GM18951 (cell line): Measurements from ENCODE around the gene FRA10AC1.

Experiments used
- POLR2A ChIP-seq: IDR thresholded peaks from 4 replicates; pipeline ENCODE4 v1.6.1; 2011; ENCODE audit warnings: mild to moderate bottlenecking; ENCODE audit not compliant: insufficient read length, insufficient read depth; ENCODE audit errors: extremely low read depth
- in situ Hi-C: fragments of 300-500 bp; cut with MboI; formaldehyde crosslinking; loops from one replicate; pipeline ENCODE4 v1.12.0; 2022; ENCODE audit warnings: low sequenced_read_pairs, mixed read lengths, inconsistent platforms; ENCODE audit not compliant: unreplicated experiment

The FRA10AC1 gene, protein sequence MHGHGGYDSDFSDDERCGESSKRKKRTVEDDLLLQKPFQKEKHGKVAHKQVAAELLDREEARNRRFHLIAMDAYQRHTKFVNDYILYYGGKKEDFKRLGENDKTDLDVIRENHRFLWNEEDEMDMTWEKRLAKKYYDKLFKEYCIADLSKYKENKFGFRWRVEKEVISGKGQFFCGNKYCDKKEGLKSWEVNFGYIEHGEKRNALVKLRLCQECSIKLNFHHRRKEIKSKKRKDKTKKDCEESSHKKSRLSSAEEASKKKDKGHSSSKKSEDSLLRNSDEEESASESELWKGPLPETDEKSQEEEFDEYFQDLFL

DNA sequence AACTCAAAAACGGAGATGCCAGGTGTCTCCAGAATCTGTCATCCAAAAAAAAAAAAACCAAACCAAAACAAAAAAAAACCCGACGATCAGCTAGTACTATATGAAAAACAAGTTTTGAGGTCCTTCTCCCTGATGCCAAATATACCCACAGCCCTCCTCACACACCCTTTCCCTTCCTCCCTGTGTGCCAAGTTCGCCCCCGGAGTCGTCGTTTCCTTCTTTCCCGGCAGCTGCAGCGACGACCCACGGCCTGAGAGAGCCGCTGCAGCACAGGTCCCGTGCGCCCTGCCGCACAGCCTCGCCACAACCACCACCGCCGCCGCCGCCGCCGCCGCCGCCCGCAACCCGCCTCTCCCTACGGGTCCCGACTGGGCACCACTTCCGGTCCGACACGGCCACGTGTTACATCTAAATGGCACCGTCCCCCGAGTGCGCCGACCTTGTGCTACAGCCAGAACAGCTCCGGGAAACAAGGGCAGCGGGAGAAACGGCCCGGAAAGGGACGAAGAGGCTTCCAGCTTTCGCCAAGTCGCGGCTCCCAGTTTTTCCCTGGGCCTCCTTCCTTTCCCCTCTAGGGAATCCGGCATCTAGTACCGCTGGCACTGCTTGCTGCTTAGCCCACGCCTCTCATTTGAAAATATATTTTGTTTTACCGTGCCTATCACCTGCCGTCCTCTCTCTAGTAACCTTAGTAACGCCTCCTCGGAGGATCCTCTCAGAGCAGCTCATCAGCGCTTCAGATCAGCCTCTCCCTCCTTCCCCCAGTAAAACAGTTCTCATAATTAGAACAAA is at the start of gene FRA10AC1:
Gene FRA10AC1 (minus strand): TSS at position 383 of the 792 bp plus-strand sequence. CDS start 2,486 bp downstream, outside the sequence.
- peak; percentile 74 for TF ChIP-seq POLR2A
- in situ Hi-C loops, result no loop called here

DNA sequence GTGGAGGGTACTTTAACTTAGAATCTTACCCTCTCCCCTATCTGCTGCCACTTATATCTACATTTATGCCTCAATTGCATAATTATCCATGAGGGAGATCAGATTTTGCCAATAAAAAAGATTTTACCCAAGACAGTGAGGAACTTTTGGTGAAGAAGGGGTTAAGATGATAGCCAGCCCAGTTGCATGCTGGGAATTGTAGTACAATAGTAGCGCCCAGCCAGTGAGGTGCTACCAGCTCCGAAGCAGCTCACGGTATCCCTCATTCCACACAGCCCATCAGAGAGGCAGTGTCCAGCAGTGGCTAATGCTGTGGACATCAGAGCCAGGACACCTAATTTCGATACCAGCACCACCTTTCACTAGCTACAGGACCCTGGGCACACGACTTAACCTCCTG is 49.4 kb upstream of the FRA10AC1 start:
- in situ Hi-C loops, result no loop called here
- no peak for TF ChIP-seq POLR2A

DNA sequence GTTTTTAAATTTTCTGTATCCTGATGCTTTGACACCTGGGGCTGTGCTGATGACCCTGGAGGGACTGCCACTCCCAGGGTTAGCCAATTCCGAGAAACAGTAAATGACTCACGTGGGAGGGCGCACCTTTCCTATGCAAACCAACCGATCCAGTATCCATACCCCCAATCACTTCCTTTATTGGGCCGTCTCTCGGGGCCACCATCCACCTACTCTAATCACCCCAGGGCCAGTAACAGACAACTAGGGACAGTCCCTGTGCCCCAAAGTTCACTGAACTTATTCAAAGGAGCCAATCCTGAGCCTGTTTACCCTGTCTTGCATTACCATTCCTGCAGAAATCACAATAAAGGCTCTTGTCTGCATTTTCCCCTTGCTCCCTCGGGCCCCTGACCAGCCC is 48.7 kb upstream of the FRA10AC1 start:
- in situ Hi-C loops, result no loop called here
- no peak for TF ChIP-seq POLR2A

DNA sequence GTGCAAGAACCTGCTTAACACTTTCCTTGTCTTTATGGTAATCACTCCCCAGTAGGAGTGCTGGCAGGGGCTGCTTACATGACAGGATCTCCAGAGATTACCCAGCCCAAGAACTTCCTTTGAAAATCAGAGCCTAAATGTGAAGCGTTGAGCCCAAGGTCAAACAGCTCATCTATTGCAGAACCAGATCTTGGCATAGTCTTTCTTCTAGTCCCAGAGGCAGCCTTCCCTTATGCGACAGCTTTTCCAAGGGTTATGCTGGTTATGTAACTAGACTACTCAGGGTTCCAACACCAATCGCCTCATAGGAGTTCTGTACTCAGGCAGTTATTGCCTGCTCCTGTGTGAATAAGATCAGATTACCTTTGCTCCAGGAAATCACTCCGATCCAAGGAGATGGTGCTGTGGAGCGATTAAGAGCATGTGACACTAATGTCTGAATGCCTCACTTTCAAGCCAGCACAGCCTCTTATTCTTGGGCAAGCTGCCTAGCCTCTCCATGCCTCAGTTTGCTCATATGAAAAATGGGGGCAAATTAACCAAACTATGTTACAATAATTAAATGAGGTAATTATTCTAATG is 46.9 kb upstream of the FRA10AC1 start:
- in situ Hi-C loops, result no loop called here
- no peak for TF ChIP-seq POLR2A

DNA sequence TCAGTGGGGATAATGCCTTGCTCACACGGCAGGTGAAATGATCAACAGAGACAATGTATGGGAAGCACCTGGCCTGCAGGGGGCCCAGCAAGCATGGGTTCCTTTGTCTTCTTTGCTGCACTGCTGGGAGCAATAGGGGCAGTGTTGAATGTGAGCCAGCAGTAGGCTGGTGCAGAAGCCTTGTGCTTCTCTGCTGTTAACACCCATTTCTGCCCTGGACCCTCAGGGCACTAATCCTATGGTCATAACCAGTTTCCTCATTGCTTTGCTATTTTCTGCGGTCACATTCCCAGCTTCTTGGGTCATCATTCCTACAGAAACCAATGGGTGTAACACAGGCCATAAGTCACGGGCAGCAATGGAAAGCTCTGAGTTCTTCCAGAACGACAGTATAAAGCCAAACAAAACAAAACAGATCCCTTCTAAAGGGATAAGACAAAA is 44.5 kb upstream of the FRA10AC1 start:
- in situ Hi-C loops, result no loop called here
- no peak for TF ChIP-seq POLR2A

DNA sequence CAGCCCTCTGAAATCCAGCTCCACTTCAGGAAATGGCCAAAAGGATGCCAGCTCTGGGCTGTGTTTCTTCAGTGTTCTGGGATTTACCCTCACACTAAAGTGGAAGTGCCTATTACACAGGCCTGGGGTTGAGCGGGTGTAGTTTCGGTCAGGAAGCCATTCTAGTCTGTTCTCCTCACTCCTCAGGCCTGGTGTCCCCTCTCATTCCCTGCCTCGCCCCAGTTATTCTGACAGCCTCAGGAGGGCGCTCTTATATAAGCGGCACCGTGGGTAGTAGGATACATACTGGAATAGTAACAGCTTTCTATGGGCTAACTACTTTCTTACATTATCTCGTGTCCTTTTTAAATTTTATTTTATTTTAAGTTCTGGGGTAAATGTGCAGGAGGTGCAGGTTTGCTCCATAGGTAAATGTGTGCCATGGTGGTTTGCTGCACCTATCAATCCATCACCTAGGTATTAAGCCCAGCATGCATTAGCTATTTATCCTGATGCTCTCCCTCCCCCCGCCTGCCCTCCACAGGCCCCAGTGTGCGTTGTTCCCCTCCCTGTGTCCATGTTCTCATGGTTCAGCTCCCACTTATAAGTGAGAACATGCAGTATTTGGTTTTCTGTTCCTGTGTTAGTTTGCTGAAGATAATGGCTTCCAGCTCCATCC is 43.1 kb upstream of the FRA10AC1 start:
- in situ Hi-C loops, result no loop called here

DNA sequence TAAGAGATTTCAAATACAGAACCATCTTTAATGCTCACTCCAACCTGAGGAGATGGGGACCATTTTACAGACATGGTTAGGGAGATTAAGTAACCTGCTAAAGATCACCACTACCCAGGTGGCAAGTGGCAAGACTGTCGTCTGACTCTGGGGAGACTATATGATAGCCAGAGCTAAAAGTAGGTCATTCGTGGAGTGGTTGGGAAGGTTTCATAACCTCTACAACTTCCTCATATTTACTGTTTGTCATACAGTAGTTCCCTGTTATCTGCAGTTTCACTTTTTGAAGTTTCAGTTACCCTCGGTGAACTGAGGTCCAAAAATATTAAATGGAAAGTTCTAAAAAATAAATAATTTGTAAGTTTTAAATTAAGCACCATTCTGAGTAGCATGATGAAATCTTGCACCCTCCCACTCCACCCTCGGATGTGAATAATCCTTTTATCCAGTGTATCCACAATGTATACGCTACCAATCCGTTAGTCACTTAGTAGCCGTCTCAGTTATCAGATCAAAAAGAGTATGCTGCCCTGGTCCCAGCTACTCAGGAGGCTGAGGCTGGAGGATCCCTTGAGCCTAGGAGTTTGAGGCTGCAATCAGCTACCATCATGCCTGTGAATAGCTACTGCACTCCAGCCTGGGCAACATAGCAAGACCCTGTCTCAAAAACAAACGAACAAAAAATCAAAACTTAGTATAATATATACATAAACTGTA is 40.4 kb upstream of the FRA10AC1 start:
- in situ Hi-C loops, result no loop called here
- no peak for TF ChIP-seq POLR2A

More for the DNA sequence above, 43.1 kb upstream of the FRA10AC1 start:
- TF ChIP-seq POLR2A, result no peak

DNA sequence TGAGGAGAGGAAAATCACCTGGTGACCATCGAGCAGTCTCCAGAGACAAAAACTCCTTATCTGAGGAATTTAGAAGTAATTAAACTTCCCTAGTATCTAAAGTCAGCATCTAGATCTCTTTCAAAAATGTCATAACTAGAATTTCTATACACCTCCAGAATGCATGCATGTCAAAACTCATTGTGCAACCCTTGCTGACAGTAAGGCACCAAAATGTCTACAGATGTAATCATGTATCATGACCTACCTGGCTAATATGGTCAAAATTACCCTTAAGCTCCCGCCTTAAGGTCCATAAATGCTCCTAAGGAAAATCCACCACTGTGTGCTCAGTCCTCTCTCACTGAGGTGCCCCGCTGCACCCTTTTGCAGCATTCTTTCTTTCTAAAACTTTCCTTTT is 39.0 kb upstream of the FRA10AC1 start:
- TF ChIP-seq POLR2A, result no peak
- in situ Hi-C loops, result no loop called here

DNA sequence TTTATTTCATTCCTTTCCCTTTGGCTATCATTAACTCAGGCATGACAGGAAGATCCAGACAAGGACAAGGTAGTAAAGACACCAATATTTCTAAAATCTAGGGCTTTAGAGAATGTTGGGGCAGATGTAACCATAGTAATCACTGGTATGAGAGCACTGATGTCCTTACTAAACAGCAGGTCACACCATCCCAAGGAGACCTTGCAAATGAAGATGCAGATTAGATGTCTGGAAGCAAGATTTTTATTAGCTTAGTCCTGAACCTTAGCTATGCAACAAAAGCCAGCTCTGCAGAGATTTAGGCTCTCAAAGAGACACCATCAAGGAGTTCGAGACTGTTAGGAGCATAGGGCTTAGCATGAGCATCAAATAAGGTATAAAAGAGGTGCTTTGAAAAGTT is 23.6 kb upstream of the FRA10AC1 start:
- in situ Hi-C loops, result no loop called here
- no peak for TF ChIP-seq POLR2A

DNA sequence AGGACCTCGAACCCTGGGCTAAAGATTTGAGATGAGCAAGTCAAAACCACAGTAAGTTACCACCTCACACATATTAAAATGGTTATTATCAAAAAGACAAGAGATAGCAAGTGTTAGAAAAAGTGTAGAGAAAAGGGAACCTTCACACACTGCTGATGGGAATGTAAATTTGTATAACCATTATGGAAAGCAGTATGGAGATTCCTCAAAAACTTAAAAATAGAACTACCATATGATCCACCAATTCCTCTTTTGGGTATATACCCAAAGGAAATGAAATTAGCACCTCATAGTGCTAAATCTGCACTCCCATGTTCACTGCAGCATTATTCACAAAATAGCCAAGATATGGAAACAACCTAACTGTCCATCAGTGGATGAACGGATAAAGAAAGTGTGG is 20.8 kb upstream of the FRA10AC1 start:
- no peak for TF ChIP-seq POLR2A
- in situ Hi-C loops, result no loop called here

DNA sequence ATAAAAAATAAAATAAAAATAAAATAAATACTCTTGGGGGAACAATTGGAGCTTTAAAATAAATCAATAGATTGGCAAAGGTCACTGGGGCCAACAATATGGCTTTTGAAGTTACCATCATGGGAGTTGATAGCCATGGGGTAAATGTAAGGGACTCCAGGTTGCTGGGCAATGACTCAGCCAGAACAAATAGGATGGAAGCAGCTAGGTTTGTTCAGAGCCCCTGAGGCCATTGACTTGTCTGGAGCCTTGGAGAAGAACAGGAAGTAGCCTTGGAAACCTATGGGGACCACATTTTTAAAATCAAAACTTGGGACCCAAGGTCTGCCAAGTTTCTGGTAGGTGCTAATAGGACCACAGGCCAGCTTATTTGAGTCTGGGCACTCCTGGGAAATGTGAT is 20.2 kb upstream of the FRA10AC1 start:
- no peak for TF ChIP-seq POLR2A
- in situ Hi-C loops, result no loop called here

DNA sequence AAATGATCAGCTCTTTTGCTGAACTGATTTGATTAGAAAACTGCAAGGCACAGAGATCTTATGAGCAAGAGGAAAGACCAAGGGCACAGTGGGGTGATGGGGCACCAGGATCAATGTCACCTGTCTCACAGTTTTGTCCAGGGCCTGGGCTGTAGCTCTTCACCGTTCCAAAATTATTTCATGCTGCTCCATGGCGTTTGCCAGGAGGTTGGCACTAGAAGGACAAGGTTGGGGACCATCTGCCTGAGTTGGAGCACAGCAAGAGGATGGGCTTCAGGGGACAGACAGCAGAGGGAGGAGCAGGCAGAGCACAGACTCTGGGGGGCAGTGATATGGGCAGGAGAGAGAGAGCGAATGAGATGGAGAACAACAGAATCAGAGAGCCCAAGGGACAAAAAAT is 17.5 kb upstream of the FRA10AC1 start:
- in situ Hi-C loops, result no loop called here
- no peak for TF ChIP-seq POLR2A
